GM15510 (cell line): ENCODE measurements around the gene SSR2.

ENCODE experiments used
- POLR2A ChIP-seq: IDR thresholded peaks from 3 replicates; pipeline ENCODE4 v1.6.1; 2011; ENCODE audit warnings: borderline replicate concordance; ENCODE audit not compliant: insufficient read length; ENCODE audit errors: extremely low read depth

SSR2 gene

GRCh38 chr1:156053768-156054499 lies 33.2 kb upstream of the SSR2 start, which contains the start of gene UBQLN4:
TSS of gene UBQLN4 (minus strand) at chr1:156053798. CDS start at chr1:156053701, 97 bp downstream.
- peak; percentile 1 for TF ChIP-seq POLR2A

DNA sequence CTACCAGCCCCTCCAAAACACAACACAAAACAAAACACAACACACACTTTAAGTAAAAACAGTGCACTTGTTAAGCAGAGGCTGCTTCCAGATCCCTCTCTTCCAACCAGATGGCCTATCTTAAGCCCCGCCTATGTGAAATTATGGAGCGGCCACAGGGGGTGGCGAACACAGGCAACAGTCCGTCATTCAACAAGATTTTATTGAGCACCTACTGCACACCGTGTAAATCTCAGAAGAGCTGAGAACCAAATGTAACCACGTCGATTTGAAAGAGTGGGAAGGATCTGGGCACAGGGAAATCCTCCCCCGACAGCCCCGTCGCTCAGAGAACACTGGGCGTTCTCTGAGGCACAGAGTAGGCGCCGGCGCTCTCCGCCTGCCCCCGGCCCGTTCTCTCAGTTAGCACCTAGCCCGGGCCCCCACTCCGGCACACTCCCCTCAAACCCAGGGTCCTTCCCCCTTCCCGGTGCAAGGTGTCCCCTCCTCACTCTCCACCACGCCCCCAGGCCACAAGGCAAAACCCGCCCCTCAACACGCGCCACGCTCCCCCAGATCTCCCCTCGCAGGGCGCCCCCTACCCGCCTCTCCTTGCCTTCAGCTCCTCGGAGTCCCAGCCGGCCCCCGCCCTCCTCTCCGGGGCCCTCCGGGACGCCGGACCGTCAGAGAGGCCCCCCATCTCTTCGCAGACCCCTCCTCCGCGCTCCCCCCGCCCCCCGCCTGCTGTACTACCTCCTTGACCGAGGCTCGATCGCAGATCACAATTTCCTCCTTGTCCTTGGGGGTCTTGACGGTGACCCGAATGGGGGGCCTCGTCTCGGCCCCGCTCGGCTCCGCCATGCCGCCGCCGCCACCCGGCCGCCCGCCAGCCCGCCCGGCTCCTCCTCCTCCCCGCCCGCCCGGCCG lies 32.4 kb upstream of the SSR2 start:
- TF ChIP-seq POLR2A = peak; percentile 16

GRCh38 chr1:156051011-156051725 lies 30.4 kb upstream of the SSR2 start:
- TF ChIP-seq POLR2A = no peak

DNA sequence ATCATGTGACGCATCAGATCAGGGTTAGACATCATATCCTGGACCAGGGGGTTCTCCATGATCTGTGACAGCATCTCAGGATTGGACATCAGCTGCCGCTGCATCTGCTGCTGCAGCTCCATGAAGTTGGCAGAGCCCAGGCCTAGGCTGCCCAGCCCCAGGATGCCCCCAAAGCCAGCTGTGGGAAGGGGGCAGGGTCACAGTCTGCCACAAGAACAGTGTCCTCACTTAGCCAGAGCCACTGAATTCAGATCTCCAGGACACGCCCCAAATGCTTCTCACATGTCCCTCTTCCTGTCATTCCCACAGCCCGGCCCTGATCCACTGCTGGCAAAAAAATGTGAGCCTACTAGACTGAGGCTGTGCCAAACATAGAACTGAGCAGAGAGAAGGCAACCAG lies 29.6 kb upstream of the SSR2 start:
- no peak for TF ChIP-seq POLR2A

- no peak for TF ChIP-seq POLR2A
Measured at GRCh38 chr1:156048663-156049258, 28.0 kb upstream of the SSR2 start.

DNA sequence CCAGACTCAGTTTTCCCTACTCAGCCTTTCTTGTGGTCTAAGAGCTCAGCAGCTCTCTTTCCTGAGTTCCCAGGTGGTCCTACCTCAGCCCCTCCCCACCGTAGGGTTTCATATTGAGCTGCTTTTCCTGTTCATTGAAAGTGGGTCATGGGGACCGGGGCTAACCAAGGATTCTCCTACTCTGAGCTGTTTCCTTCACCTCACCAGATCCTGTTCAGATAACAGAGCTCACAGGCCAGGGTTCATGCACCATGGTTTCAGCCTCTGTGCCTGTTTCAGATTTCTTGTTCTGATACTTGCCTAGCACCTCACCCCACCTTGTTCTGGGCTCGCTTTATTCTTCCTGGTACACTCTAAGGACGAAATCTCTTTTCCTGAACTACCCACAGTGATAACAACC lies 24.3 kb upstream of the SSR2 start:
- no peak for TF ChIP-seq POLR2A

DNA sequence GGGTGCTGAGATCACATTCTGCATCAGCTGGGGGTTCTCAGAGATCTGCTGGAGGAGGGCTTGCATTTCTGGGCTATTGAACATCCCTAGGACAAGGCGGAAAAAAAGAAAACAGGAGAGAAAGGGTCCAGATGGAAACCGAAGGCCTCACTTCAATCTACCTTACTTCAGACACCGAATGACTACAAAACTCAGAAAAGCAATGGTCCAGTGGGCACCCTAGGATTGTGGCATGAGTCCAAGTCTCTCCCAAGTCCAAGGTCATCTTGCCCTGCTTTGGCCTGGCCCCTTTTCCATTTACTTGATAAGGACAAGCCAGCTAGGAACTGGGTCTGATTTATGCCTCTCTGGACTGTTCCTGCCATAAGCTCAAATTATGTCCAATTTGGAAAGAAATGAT lies 22.1 kb upstream of the SSR2 start:
- no peak for TF ChIP-seq POLR2A

GRCh38 chr1:156033011-156033410 lies 12.3 kb upstream of the SSR2 start:
- TF ChIP-seq POLR2A = no peak

DNA sequence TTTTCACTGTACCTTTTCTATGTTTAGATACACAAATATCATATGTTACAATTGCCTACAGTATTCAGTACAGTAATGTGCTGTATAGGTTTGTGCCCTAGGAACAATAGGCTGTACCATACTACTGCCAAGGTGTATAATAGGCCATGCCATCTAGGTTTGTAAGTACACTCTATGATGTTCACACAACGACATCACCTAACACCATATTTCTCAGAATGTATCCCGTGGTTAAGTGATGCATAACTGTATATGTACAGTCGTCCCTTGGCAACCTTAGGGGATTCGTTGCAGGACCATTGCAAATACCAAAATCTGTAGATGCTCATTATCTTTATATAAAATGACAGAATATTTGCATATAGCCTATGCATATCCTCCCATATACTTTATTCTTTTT lies 5.8 kb upstream of the SSR2 start:
- no peak for TF ChIP-seq POLR2A

- no peak for TF ChIP-seq POLR2A
Measured at GRCh38 chr1:156025876-156026275, 5.1 kb upstream of the SSR2 start.

DNA sequence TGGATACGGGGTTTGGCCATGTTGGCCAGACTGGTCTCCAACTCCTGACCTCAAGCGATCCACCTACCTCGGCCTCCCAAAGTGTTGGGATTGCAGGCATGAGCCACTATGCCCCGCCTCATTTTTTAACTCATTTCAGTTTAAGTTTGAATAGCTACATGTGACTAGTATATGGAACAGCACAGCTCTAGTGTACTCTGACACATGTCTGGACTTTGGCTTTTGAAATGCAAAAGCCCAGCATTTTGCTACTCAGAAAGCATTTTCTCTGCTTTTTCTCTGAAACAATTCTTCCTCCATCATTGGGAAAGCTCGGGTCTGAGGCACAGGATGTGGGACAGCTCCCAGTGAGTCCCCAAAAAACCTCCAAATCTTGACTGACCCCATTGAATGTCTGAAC lies 4.0 kb upstream of the SSR2 start:
- TF ChIP-seq POLR2A = no peak

DNA sequence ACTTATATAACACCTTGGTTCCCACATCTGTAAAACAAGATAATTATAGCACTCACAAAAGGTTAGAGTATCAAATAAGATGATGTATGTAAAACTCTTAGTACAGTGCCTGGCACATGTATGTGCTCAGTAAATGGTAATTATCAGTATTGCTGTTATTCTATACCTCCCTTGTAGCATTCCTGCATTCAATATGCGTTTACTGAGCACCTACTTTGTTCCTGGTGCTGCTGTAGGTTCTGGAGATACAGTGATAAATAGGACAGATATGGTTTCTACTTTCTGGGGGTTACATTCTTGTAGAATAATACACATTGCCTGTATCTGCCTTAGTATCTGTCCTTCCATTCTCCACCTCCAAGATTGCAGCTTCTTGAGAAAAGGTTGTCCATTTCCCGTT lies 1.2 kb upstream of the SSR2 start:
- no peak for TF ChIP-seq POLR2A

DNA sequence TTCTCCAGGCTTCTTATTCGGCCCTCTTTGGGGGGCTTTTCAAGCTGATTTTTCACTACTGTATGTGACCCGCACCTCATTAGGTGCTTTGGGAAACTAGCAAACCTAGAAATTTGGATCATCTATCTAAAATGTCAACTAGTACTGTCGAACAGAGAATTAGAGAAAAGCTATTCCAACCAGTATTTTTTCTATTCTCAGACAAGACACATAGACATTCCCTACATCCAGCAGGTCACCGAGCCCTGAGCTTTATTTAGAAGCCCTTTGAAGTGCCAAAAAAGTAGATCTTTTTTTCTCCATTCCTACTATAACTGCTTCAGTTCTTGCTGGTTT lies 310 bp upstream of the SSR2 start:
- TF ChIP-seq POLR2A = no peak

DNA sequence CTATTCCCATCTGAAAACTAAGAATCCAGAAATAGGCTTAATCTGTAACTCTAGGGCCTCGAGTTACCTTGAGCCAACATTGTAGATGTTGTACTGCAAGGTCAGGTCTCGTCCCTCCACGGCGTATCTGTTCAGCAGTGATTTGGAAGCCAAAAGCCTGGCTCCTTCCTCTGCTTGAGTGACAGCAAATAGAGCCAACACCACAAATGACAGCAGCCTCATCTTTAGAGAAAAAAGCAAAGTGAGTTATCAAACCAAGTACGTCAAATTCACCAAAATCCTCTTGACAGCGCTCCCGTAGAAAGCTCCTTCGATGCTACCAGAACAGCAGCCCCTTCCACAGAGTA lies 832 bp downstream of the SSR2 start:
- no peak for TF ChIP-seq POLR2A

- TF ChIP-seq POLR2A = no peak
Measured at GRCh38 chr1:156014829-156015228, 5.9 kb downstream of the SSR2 start.

DNA sequence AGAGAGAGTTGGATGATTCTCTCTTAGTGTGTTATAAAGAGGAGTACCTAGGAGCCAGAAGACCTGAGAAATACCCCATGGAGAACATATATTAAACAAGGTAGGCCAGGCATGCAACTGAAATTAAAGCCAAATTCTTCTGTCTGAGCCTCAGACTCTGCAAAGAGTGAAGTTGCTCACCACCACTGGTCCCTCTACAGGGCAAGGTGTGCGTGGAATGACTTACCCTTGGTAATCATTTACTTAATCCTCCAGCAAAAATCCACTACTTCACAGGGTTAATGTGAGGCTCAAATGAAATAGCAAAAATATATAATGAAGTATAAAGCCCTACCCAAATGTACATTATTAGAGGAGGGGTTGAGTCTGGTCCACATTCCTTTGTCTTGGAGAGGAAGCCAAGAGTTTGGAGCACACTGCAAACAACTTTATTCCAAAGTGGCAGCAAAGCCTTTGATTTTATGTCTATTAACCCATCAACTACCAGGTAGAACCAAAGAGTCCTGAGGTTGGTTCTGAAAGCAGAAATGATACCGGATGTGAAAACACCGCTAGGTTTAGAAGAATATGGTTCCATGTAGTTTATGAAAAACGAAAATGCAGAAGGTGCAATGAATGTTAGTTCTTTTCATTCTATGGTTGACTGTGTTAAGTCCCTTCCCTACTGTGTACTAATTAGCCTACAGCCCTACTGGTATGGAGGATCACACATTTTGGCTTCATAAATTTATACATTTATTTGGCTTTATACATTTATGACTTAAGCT lies 8.5 kb downstream of the SSR2 start:
- no peak for TF ChIP-seq POLR2A
